ENCODE results near the gene BANP. TPM values are rescaled to one million over a fixed set of nuclear protein-coding genes. Genes with fewer than 3 reads are reported as not detected.

BANP gene
- total and polyA plus RNA-seq, 2 experiments from 2014 or later: 22.8 to 23.8 TPM

GRCh38 chr16:88022076-88023042, 71.1 kb downstream of the BANP start:
- DNase-seq (ENCODE audit: low spot score): no peak
- WGBS (ENCODE audit: low lambda C conversion rate, missing lambda C conversion rate): 91% methylated on average over 23 of the region's 23 CpGs
- no peaks in the 10 kb centered on the region for H3K9me3 ChIP-seq (ENCODE audit: low read depth)
- no peaks in the 10 kb centered on the region for H3K9me2 ChIP-seq (replicated peaks; ENCODE audit: insufficient read depth)
- H3K27me3 ChIP-seq: no peaks in the 10 kb centered on the region
- no peak overlapping the region for H2AFZ ChIP-seq
- H4K20me1 ChIP-seq (ENCODE audit: insufficient read depth, poor library complexity, severe bottlenecking): no peaks in the 10 kb centered on the region
- H3K4me1 ChIP-seq (ENCODE audit: insufficient read depth): peaks cover 5% of the 10 kb centered on the region
- H3K27ac ChIP-seq: no peak overlapping the region
- TF ChIP-seq EZH2phosphoT487 (IDR thresholded peaks at IDR 0.05; ENCODE audit: low read depth, severe bottlenecking, unreplicated experiment): no peak
- TF ChIP-seq EZH2 (IDR thresholded peaks at IDR 0.05; ENCODE audit: borderline replicate concordance): no peak
- TF ChIP-seq CTCF (IDR thresholded peaks at IDR 0.05; ENCODE audit: poor library complexity): no peak
- no peak overlapping the region for H3K4me2 ChIP-seq
- no peak overlapping the region for H3K4me3 ChIP-seq
- H3K36me3 ChIP-seq (replicated peaks; ENCODE audit: insufficient read depth, low read depth): no peaks in the 10 kb centered on the region
- no peaks in the 10 kb centered on the region for H3K79me2 ChIP-seq

GRCh38 chr16:88023366-88023765, 72.1 kb downstream of the BANP start:
- H3K9me2 ChIP-seq (replicated peaks; ENCODE audit: insufficient read depth): no peaks in the 10 kb centered on the region
- H3K4me2 ChIP-seq: no peak overlapping the region
- DNase-seq (ENCODE audit: low spot score): no peak
- H3K4me3 ChIP-seq: no peak overlapping the region
- H3K36me3 ChIP-seq (replicated peaks; ENCODE audit: insufficient read depth, low read depth): no peaks in the 10 kb centered on the region
- no peak overlapping the region for H2AFZ ChIP-seq
- H3K79me2 ChIP-seq: no peaks in the 10 kb centered on the region
- H3K27me3 ChIP-seq: no peaks in the 10 kb centered on the region
- TF ChIP-seq CTCF (IDR thresholded peaks at IDR 0.05; ENCODE audit: poor library complexity) (no peak), EZH2 (IDR thresholded peaks at IDR 0.05; ENCODE audit: borderline replicate concordance) (no peak), EZH2phosphoT487 (IDR thresholded peaks at IDR 0.05; ENCODE audit: low read depth, severe bottlenecking, unreplicated experiment) (no peak)
- H3K9me3 ChIP-seq (ENCODE audit: low read depth): no peaks in the 10 kb centered on the region
- no peaks in the 10 kb centered on the region for H4K20me1 ChIP-seq (ENCODE audit: insufficient read depth, poor library complexity, severe bottlenecking)
- WGBS (ENCODE audit: low lambda C conversion rate, missing lambda C conversion rate): 93% methylated on average over 12 of the region's 12 CpGs
- H3K27ac ChIP-seq: no peak overlapping the region
- H3K4me1 ChIP-seq (ENCODE audit: insufficient read depth): peaks cover 5% of the 10 kb centered on the region

GRCh38 chr16:88023786-88024185, 72.6 kb downstream of the BANP start:
- H4K20me1 ChIP-seq (ENCODE audit: insufficient read depth, poor library complexity, severe bottlenecking): no peaks in the 10 kb centered on the region
- no peak overlapping the region for H2AFZ ChIP-seq
- no peaks in the 10 kb centered on the region for H3K9me2 ChIP-seq (replicated peaks; ENCODE audit: insufficient read depth)
- H3K4me1 ChIP-seq (ENCODE audit: insufficient read depth): peaks cover 5% of the 10 kb centered on the region
- no peak for TF ChIP-seq EZH2 (IDR thresholded peaks at IDR 0.05; ENCODE audit: borderline replicate concordance)
- no peak for TF ChIP-seq CTCF (IDR thresholded peaks at IDR 0.05; ENCODE audit: poor library complexity)
- TF ChIP-seq EZH2phosphoT487 (IDR thresholded peaks at IDR 0.05; ENCODE audit: low read depth, severe bottlenecking, unreplicated experiment): no peak
- DNase-seq (ENCODE audit: low spot score): no peak
- H3K36me3 ChIP-seq (replicated peaks; ENCODE audit: insufficient read depth, low read depth): no peaks in the 10 kb centered on the region
- no peaks in the 10 kb centered on the region for H3K79me2 ChIP-seq
- H3K27me3 ChIP-seq: no peaks in the 10 kb centered on the region
- no peak overlapping the region for H3K27ac ChIP-seq
- H3K4me2 ChIP-seq: no peak overlapping the region
- no peaks in the 10 kb centered on the region for H3K9me3 ChIP-seq (ENCODE audit: low read depth)
- WGBS (ENCODE audit: low lambda C conversion rate, missing lambda C conversion rate): 96% methylated on average over 16 of the region's 16 CpGs
- no peak overlapping the region for H3K4me3 ChIP-seq
